ENCODE measurements around the gene DECR2.

Gene DECR2

GRCh38 chr16:424623-425081 lies 23.0 kb downstream of the DECR2 start:
- peak; percentile 22 for DNase-seq
- H3K9me3 Mint-ChIP-seq, result no peaks in the 10 kb centered on the region
- H3K27me3 Mint-ChIP-seq (ENCODE audit: low read depth, poor library complexity), result peaks cover 43% of the 10 kb centered on the region
- H3K36me3 Mint-ChIP-seq (ENCODE audit: low read depth), result peaks cover 13% of the 10 kb centered on the region
- peak overlapping the region; percentile 71 for H3K4me3 Mint-ChIP-seq
- no peak for TF ChIP-seq CTCF (IDR thresholded peaks at IDR 0.05)
- H3K4me1 Mint-ChIP-seq, result peaks cover 44% of the 10 kb centered on the region
- no peak overlapping the region for H3K27ac Mint-ChIP-seq

DNA sequence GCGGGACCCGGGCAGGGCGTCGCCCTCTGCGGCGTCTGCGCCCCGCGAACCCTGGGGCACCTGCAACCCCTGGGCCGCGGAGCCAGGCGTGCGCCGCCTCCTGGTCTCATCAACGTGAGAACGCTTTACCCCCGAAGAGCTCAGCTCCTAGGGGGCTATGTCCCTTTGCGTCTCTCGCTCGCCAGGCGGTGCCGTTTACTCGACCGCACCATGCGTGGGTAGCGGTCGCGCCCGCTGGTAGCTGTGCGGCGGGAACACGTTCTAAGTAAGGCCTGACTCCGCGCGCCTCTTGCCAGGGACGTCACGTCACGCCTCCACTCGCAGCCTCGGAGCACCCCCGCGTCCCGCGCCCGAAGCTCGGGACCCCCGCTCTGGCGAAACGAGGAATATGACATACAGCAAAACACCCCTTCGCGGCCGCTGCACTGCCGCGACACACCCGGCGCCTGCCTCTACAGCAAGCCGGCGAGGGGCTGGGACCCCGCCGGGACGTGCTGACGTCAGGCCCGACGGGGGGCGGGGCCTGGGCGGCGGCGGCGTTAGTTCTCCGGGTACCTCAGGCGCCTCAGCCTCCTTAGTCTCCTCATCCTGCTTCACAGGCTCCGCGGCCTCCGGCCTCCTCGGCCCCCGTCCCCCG lies 23.5 kb downstream of the DECR2 start, which contains the start of gene RAB11FIP3:
TSS of gene RAB11FIP3 (plus strand) at position 568 of the 637 bp plus-strand sequence. CDS start 358 bp downstream, outside the sequence.
- peak; percentile 87 for DNase-seq
- Mint-ChIP-seq H3K27ac (no peak within 1 kb of the TSS), H3K4me3 (peak within 1 kb of the TSS; percentile 89), H3K9me3 (no peaks in the 10 kb centered on the region), H3K36me3 (ENCODE audit: low read depth) (peaks cover 18% of the 10 kb centered on the region), H3K27me3 (ENCODE audit: low read depth, poor library complexity) (peaks cover 42% of the 10 kb centered on the region), H3K4me1 (peaks cover 49% of the 10 kb centered on the region)
- no peak for TF ChIP-seq CTCF (IDR thresholded peaks at IDR 0.05)

- H3K9me3 Mint-ChIP-seq, result no peaks in the 10 kb centered on the region
- no peak for DNase-seq
- no peak for TF ChIP-seq CTCF (IDR thresholded peaks at IDR 0.05)
- no peak overlapping the region for H3K27ac Mint-ChIP-seq
- peaks cover 19% of the 10 kb centered on the region for H3K36me3 Mint-ChIP-seq (ENCODE audit: low read depth)
- H3K4me1 Mint-ChIP-seq, result peaks cover 52% of the 10 kb centered on the region
- H3K4me3 Mint-ChIP-seq, result peak overlapping the region; percentile 77
- H3K27me3 Mint-ChIP-seq (ENCODE audit: low read depth, poor library complexity), result peaks cover 37% of the 10 kb centered on the region
Observed at GRCh38 chr16:425740-426114, 24.0 kb downstream of the DECR2 start.

DNA sequence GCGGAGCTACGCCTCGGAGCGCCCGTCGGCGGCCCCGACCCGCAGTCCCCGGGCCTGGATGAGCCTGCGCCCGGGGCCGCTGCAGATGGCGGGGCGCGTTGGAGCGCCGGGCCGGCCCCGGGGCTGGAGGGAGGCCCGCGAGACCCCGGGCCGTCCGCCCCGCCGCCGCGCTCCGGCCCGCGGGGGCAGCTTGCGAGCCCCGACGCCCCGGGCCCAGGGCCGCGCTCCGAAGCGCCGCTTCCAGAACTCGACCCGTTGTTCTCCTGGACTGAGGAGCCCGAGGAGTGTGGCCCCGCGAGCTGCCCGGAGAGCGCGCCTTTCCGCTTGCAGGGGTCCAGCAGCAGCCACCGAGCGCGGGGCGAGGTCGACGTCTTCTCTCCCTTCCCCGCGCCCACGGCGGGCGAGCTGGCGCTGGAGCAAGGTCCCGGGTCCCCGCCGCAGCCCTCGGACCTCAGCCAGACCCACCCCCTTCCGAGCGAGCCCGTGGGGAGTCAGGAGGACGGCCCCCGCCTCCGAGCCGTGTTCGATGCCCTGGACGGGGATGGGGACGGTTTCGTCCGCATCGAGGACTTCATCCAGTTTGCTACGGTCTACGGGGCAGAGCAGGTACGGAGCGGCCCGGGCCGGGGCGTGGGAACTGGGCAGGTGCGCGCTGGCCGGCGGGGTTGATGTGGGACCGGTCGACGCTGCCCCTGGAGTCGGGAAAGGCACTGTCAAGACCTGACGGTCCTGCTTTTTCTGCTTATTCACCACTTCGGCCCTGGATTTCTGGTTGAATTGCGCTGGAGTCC lies 24.6 kb downstream of the DECR2 start:
- peak; percentile 38 for DNase-seq
- Mint-ChIP-seq H3K27me3 (ENCODE audit: low read depth, poor library complexity) (peaks cover 32% of the 10 kb centered on the region), H3K9me3 (no peaks in the 10 kb centered on the region), H3K27ac (no peak overlapping the region), H3K36me3 (ENCODE audit: low read depth) (peaks cover 25% of the 10 kb centered on the region), H3K4me1 (peaks cover 56% of the 10 kb centered on the region), H3K4me3 (peak overlapping the region; percentile 89)
- TF ChIP-seq CTCF (IDR thresholded peaks at IDR 0.05), result no peak

DNA sequence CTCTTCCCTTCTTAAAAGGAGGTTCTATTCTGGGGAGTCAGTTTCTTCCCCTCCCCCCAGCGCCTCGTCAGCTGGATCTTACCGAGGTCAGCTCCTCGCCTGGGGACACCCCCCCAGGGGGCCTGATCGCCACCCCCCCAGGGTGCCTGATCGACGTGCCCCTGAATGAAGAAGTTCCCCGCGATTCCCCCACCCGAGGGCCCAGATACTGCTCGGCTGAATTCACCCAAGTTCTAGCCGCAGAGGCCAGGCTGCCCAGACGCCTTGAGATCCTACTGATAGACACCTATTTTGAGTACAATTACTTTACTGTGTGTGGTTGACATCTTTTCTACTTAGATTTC lies 25.2 kb downstream of the DECR2 start:
- H3K27ac Mint-ChIP-seq, result no peak overlapping the region
- H3K27me3 Mint-ChIP-seq (ENCODE audit: low read depth, poor library complexity), result peaks cover 28% of the 10 kb centered on the region
- peaks cover 56% of the 10 kb centered on the region for H3K4me1 Mint-ChIP-seq
- no peak for DNase-seq
- H3K4me3 Mint-ChIP-seq, result peak overlapping the region; percentile 89
- H3K36me3 Mint-ChIP-seq (ENCODE audit: low read depth), result peaks cover 27% of the 10 kb centered on the region
- TF ChIP-seq CTCF (IDR thresholded peaks at IDR 0.05), result no peak
- H3K9me3 Mint-ChIP-seq, result no peaks in the 10 kb centered on the region
